BLaER1 (cell line): ENCODE data around the gene EEPD1.
A peak's percentile ranks its signal among the peaks of the same experiment; 100 is the strongest.

Experiments used
- H3K27ac ChIP-seq: shearing (Covaris generic); formaldehyde crosslinking; 2 replicates; pipeline ENCODE4 v1.8.1; 2022
- H3K27me3 ChIP-seq: shearing (Covaris generic); formaldehyde crosslinking; 2 replicates; pipeline ENCODE4 v1.8.1; 2022
- H3K36me3 ChIP-seq: shearing (Covaris generic); formaldehyde crosslinking; 2 replicates; pipeline ENCODE4 v1.8.1; 2022
- H3K4me1 ChIP-seq: shearing (Covaris generic); formaldehyde crosslinking; 2 replicates; pipeline ENCODE4 v1.8.1; 2022
- H3K4me2 ChIP-seq: shearing (Covaris generic); formaldehyde crosslinking; 2 replicates; pipeline ENCODE4 v1.8.1; 2022
- H3K4me3 ChIP-seq: shearing (Covaris generic); formaldehyde crosslinking; 2 replicates; pipeline ENCODE4 v1.8.1; 2022
- H3K9ac ChIP-seq: shearing (Covaris generic); formaldehyde crosslinking; 2 replicates; pipeline ENCODE4 v1.8.1; 2022
- H3K9me3 ChIP-seq: shearing (Covaris generic); formaldehyde crosslinking; 2 replicates; pipeline ENCODE4 v1.8.1; 2022
- H4K20me1 ChIP-seq: shearing (Covaris generic); formaldehyde crosslinking; 2 replicates; pipeline ENCODE4 v1.8.1; 2022
- Cebpa-rat ChIP-seq: shearing (Covaris generic); IDR thresholded peaks from 2 replicates; pipeline ENCODE4 v1.8.1; 2022

The EEPD1 gene

GRCh38 chr7:36167403-36168050, 14.5 kb downstream of the EEPD1 start:
- H3K9ac ChIP-seq: no peak overlapping the region
- no peak overlapping the region for H3K27ac ChIP-seq
- TF ChIP-seq Cebpa-rat: no peak
- H3K9me3 ChIP-seq: no peaks in the 10 kb centered on the region
- no peaks in the 10 kb centered on the region for H3K36me3 ChIP-seq
- no peak overlapping the region for H3K4me3 ChIP-seq
- no peaks in the 10 kb centered on the region for H3K27me3 ChIP-seq
- H3K4me1 ChIP-seq: peaks cover 8% of the 10 kb centered on the region
- H3K4me2 ChIP-seq: no peak overlapping the region
- H4K20me1 ChIP-seq: no peaks in the 10 kb centered on the region

GRCh38 chr7:36171503-36171902, 18.4 kb downstream of the EEPD1 start:
- Histone ChIP-seq H3K9me3 (0 out of 2 replicates have a peak, but pooled peaks cover 5% of the 10 kb centered on the region), H3K4me3 (no peak overlapping the region), H3K27ac (no peak overlapping the region), H4K20me1 (no peaks in the 10 kb centered on the region), H3K36me3 (no peaks in the 10 kb centered on the region), H3K4me1 (peaks cover 14% of the 10 kb centered on the region), H3K27me3 (no peaks in the 10 kb centered on the region), H3K9ac (no peak overlapping the region), H3K4me2 (no peak overlapping the region)
- TF ChIP-seq Cebpa-rat: no peak

GRCh38 chr7:36175886-36176285, 22.8 kb downstream of the EEPD1 start:
- Histone ChIP-seq H3K36me3 (no peaks in the 10 kb centered on the region), H3K4me2 (peak overlapping the region; percentile 72), H3K4me1 (peaks cover 14% of the 10 kb centered on the region)

GRCh38 chr7:36176697-36177096, 23.6 kb downstream of the EEPD1 start:
- H4K20me1 ChIP-seq: no peaks in the 10 kb centered on the region
- H3K9me3 ChIP-seq: 0 out of 2 replicates have a peak, but pooled peaks cover 5% of the 10 kb centered on the region
- TF ChIP-seq Cebpa-rat: no peak
- no peaks in the 10 kb centered on the region for H3K36me3 ChIP-seq
- H3K27ac ChIP-seq: no peak overlapping the region
- H3K27me3 ChIP-seq: no peaks in the 10 kb centered on the region
- no peak overlapping the region for H3K4me2 ChIP-seq
- H3K9ac ChIP-seq: no peak overlapping the region
- H3K4me3 ChIP-seq: no peak overlapping the region
- H3K4me1 ChIP-seq: peaks cover 14% of the 10 kb centered on the region

More at GRCh38 chr7:36175886-36176285, 22.8 kb downstream of the EEPD1 start:
- Histone ChIP-seq H3K4me3 (no peak overlapping the region), H3K9ac (peak overlapping the region; percentile 42), H4K20me1 (no peaks in the 10 kb centered on the region), H3K9me3 (0 out of 2 replicates have a peak, but pooled peaks cover 5% of the 10 kb centered on the region), H3K27me3 (no peaks in the 10 kb centered on the region), H3K27ac (peak overlapping the region; percentile 74)
- TF ChIP-seq Cebpa-rat: no peak

- TF ChIP-seq Cebpa-rat: no peak
- Histone ChIP-seq H3K27me3 (no peaks in the 10 kb centered on the region), H3K27ac (no peak overlapping the region), H3K9ac (no peak overlapping the region), H3K36me3 (no peaks in the 10 kb centered on the region), H3K4me2 (no peak overlapping the region), H4K20me1 (no peaks in the 10 kb centered on the region), H3K4me3 (no peak overlapping the region), H3K9me3 (no peaks in the 10 kb centered on the region), H3K4me1 (peaks cover 24% of the 10 kb centered on the region)
Observed at GRCh38 chr7:36180121-36180520, 27.1 kb downstream of the EEPD1 start.

- Histone ChIP-seq H3K9ac (no peak overlapping the region), H3K27me3 (no peaks in the 10 kb centered on the region), H3K27ac (no peak overlapping the region), H3K9me3 (no peaks in the 10 kb centered on the region), H4K20me1 (no peaks in the 10 kb centered on the region), H3K4me2 (no peak overlapping the region), H3K4me3 (no peak overlapping the region), H3K36me3 (no peaks in the 10 kb centered on the region), H3K4me1 (peaks cover 11% of the 10 kb centered on the region)
- TF ChIP-seq Cebpa-rat: no peak
Observed at GRCh38 chr7:36181668-36182067, 28.6 kb downstream of the EEPD1 start.

- Histone ChIP-seq H3K4me2 (peak overlapping the region; percentile 27), H3K36me3 (no peaks in the 10 kb centered on the region), H3K9ac (no peak overlapping the region), H3K27me3 (no peaks in the 10 kb centered on the region), H3K9me3 (no peaks in the 10 kb centered on the region), H3K4me1 (peaks cover 19% of the 10 kb centered on the region), H4K20me1 (no peaks in the 10 kb centered on the region), H3K4me3 (no peak overlapping the region), H3K27ac (no peak overlapping the region)
- TF ChIP-seq Cebpa-rat: no peak
Observed at GRCh38 chr7:36182854-36183604, 30.0 kb downstream of the EEPD1 start.

- H3K9ac ChIP-seq: no peak overlapping the region
- no peak overlapping the region for H3K4me2 ChIP-seq
- no peaks in the 10 kb centered on the region for H3K27me3 ChIP-seq
- no peaks in the 10 kb centered on the region for H4K20me1 ChIP-seq
- no peaks in the 10 kb centered on the region for H3K36me3 ChIP-seq
- no peaks in the 10 kb centered on the region for H3K9me3 ChIP-seq
- no peak for TF ChIP-seq Cebpa-rat
- no peak overlapping the region for H3K4me3 ChIP-seq
- H3K27ac ChIP-seq: no peak overlapping the region
- H3K4me1 ChIP-seq: peaks cover 30% of the 10 kb centered on the region
Observed at GRCh38 chr7:36185092-36185491, 32.0 kb downstream of the EEPD1 start.

GRCh38 chr7:36185756-36186155, 32.7 kb downstream of the EEPD1 start:
- Histone ChIP-seq H3K27ac (no peak overlapping the region), H3K36me3 (no peaks in the 10 kb centered on the region), H4K20me1 (no peaks in the 10 kb centered on the region), H3K9ac (no peak overlapping the region), H3K4me2 (no peak overlapping the region), H3K4me3 (no peak overlapping the region), H3K9me3 (no peaks in the 10 kb centered on the region), H3K4me1 (peaks cover 36% of the 10 kb centered on the region), H3K27me3 (no peaks in the 10 kb centered on the region)
- TF ChIP-seq Cebpa-rat: no peak

- Histone ChIP-seq H3K4me1 (peaks cover 44% of the 10 kb centered on the region), H3K27me3 (no peaks in the 10 kb centered on the region), H3K27ac (no peak overlapping the region), H4K20me1 (no peaks in the 10 kb centered on the region), H3K9ac (no peak overlapping the region), H3K9me3 (no peaks in the 10 kb centered on the region), H3K4me3 (no peak overlapping the region), H3K4me2 (no peak overlapping the region), H3K36me3 (no peaks in the 10 kb centered on the region)
- no peak for TF ChIP-seq Cebpa-rat
Observed at GRCh38 chr7:36186359-36187121, 33.5 kb downstream of the EEPD1 start.
